Kidney glomerular epithelial cell (primary cell): ENCODE data around the gene BCCIP.

Experiments
- DNase-seq: peaks from one replicate; lab custom pipeline; 2025; lab: John Stamatoyannopoulos, UW

Gene BCCIP

DNA sequence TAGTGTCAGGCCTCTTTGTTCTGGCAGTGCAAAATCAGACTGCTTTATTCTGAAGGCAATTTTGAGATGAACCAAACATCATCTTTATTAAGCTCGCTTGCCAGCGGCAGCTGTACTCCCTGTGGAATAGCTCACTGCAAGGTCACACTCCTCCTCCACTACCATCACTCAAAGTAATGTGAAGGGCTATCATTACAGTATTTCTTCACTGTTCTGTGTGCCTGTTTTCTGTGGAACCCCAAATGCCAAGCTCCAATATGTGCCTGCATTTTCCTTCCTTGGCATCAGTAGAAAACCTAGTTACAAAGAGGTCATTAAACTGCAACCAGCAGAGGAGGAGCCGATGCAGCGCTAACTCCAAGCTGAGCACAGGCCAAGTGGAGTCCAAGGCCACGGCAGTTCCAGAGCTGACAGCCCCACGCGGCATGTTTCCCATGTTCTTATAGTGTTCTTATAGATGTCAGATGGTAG is 21.4 kb downstream of the BCCIP start:
- no peak for DNase-seq

- no peak for DNase-seq
Observed at GRCh38 chr10:125845617-125846016, 22.3 kb downstream of the BCCIP start.

DNA sequence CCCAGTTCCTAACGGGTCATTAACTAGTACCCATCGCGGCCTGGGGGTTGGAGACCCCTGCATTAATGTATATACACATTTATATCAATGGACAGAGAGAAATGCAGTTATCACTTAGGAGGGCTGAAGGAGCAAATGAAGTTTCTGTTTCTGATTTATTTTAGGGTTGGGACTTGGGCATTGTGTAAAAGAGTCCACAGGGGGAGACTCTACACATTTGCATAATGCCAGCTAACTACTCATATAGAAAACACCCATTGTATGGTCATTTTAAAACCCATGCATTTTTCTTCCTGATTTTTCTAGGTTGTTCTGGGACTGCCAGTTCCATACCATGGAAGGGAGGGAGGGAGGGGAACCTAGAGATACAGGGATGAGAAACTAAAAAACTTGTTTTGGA is 23.5 kb downstream of the BCCIP start:
- no peak for DNase-seq

- DNase-seq = no peak
Observed at GRCh38 chr10:125848371-125848770, 25.0 kb downstream of the BCCIP start.

- no peak for DNase-seq
Observed at GRCh38 chr10:125848857-125849256, 25.5 kb downstream of the BCCIP start.

DNA sequence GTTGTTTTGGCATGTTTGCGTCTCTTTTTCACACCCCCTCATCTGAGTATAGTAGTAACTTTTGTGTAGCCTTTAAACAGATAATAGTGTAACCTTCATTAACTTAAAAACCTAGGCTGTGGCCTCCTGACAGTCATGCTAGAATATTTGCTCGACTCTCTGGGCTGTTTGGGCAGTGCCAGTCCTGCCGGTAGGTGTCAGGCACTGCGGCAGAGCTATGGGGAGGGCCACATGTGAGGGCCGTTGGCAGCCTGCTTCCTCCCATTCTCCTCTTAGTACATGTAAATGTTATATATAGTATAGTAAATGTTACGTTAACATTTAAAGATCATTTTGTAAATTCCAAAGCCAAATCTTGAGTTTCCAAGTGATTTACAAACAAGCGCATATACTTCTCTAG is 26.1 kb downstream of the BCCIP start:
- no peak for DNase-seq

- no peak for DNase-seq
Observed at GRCh38 chr10:125850766-125851731, 27.7 kb downstream of the BCCIP start.

DNA sequence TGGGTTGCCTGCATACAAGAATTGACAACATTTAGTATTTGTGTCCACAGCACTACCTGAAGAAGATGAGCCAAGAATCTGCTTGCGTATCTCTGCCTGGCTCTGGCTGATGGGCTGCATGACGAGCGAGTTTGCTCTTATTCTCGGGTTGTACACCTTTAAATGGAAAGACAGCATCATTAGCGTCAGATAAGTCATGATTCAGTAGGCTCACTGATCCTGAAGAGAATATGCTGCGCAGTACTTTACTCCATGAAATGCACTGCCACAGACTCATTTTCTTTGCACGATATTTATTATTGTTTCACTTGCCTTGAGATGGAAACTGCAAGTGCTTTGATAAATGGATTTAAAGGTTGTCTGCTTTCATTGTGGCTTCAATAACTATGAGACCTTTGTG is 29.1 kb downstream of the BCCIP start:
- DNase-seq = no peak

DNA sequence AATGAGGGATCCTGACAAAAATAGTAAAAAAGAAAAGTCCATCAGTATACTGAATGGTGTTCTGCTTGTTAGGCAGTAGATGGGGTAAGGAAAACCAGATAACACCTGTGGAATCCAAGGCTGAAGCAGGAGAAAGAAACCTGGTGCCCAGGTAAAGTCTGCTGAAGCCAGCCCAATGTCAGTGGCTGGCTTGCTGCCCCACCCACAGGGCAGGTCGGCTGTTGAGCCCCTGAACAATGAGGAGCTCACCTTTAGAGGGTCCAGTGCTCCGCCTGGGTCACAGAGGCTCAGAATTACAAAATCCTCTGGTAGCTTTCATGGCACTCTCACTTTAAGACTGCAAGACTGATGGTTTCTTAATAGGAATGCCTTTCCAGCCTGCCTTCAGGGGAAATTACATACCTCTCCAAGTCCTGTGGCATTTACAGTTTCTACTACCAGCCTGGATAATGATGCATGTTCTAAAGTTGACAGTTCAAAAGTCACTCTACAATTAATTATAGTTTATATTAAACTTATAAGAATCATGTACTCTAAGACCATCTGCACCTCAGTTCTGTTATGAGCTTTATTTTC is 33.9 kb downstream of the BCCIP start:
- no peak for DNase-seq

- DNase-seq = no peak
Observed at GRCh38 chr10:125859128-125859817, 35.9 kb downstream of the BCCIP start.

GRCh38 chr10:125865120-125865519 is 41.8 kb downstream of the BCCIP start:
- DNase-seq = no peak

GRCh38 chr10:125866421-125867029 is 43.2 kb downstream of the BCCIP start:
- DNase-seq = no peak

GRCh38 chr10:125868372-125868975 is 45.1 kb downstream of the BCCIP start:
- DNase-seq = peak; percentile 55

DNA sequence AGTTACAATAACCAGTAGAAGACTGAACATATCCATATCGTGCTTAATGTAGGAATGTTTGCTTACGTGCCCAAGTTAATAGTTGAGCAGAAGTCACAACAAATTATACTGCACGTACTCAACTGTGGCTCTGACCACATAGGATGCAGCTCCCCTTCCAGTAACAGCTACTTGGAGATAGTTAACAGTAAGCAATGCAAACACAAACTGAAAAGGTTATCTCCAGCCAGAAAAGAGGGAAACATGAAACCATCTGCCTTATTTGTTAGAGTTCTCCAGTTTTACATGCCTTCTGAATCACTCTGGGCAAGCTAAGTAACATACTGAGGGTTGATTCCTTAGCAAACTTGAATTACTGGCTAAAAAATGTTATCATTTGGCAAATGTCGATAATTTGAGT is 48.0 kb downstream of the BCCIP start:
- DNase-seq = no peak

DNA sequence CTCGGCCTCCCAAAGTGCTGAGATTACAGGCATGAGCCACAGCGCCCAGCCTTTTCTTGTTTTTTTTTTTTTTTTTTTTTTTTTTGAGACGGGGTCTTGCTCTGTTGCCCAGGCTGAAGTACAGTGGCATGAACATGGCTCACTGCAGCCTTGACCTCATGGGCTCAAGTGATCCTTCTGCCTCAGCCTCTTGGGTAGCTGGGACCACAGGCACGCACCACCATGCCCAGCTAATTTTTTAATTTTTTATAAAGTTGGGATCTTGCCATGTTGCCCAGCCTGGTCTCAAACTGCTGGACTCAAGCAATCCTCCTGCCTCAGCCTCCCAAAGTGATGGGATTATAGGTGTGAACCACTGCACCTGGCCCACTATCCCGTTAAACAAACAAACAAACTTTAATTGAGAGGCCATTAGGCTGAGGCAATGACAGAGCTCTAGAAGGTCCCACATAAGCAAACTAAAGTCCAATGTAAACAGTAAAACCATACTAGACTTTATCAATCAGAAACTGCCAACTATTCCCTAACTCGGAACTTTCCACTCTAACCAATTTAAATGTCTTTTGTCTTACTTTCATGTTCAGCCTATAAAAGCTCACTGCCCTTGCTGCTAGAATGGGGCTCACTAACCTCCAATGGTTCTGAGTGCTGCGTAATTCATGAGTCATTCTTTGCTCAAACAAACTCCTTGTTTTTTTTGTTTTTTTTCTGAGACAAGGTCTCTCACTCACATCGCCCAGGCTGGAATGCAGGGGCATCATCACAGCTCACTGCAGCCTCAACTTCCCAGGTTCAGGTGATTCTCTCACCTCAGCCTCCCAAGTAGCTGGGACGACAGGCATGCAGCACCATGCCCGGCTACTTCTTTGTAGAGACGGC is 55.9 kb downstream of the BCCIP start:
- peak; percentile 96 for DNase-seq

DNA sequence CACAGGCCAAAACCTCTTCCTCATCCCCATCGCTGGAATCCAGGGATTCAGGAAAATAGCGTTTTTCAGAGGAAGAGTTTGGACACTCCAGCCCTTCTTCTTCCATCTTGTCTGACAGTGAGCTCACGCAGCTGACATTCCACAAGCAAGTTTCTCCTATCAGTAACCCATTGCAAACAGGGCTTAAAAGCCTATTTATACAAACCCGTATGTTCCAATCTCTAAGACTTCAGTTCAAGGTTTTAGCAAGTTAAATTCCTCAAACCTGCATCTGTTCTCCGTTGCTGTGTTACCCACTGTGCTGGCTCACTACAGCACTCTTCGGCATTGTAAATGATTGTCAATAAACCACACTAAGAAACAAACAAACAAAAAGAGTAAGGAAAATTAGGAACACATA is 57.4 kb downstream of the BCCIP start:
- no peak for DNase-seq

DNA sequence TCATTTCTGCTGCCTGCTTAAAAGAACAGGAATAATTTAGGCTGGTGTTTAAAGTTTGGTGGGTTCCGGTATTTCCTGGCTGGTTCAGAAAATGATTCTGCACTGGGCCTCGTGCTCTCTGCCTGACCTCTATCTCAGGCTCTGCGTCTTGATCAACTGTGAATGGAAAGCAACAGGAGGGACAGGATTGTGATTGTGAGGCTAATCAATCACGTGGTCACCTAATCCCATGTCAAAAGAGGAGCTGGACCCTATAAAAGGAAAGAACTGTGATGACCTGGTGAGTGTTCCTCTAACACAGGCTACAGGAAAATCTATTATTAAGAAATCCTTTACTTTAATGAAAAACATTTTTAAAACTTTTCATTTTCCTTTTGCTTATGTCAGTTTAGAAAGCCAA is 57.8 kb downstream of the BCCIP start, which contains the start of gene DHX32:
DHX32 (minus strand) TSS at position 101 of the 400 bp plus-strand sequence. CDS start 468 bp downstream, outside the sequence.
- DNase-seq = no peak

DNA sequence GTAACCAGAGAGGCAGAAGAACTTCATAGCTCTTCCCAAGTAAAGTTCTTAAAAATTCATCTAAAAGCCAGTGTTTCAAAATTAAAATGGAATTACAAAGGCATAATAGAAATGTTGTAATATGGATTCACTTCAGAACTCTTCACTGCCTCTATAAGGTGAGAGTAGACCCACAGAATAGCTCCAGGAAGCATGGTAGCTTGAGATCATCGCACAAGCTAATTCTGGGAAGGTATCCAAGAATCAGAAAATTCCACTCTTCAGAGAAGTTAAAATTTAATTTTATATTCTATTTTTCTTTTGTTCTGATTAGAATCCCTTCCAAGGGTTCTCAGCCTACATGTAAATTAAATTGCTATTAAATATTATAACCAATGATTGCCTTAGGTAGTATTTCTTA is 59.2 kb downstream of the BCCIP start:
- DNase-seq = peak; percentile 47

- no peak for DNase-seq
Observed at GRCh38 chr10:125883211-125883610, 59.9 kb downstream of the BCCIP start.
